NT2/D1 (cell line): Measurements from ENCODE around the gene KCNA2.

ENCODE experiments used
- DNase-seq: peaks from one replicate; pipeline ENCODE4 v3.0.0-alpha.2; 2011; ENCODE audit warnings: low read depth, low spot score
- H3K27me3 ChIP-seq: 2 replicates; pipeline ENCODE4 v1.6.0; 2011; ENCODE audit warnings: mild to moderate bottlenecking; ENCODE audit not compliant: insufficient read length, insufficient read depth
- H3K36me3 ChIP-seq: 2 replicates; pipeline ENCODE4 v1.6.1; 2011; ENCODE audit warnings: mild to moderate bottlenecking, low read length, mixed read lengths; ENCODE audit not compliant: insufficient read depth, insufficient read length
- H3K4me1 ChIP-seq: 2 replicates; pipeline ENCODE4 v1.5.1; 2011; ENCODE audit not compliant: insufficient read depth, insufficient read length
- H3K4me3 ChIP-seq: 2 replicates; pipeline ENCODE4 v1.5.1; 2011; ENCODE audit warnings: low read depth; ENCODE audit not compliant: insufficient read length
- H3K9ac ChIP-seq: 2 replicates; pipeline ENCODE4 v1.6.0; 2011; ENCODE audit warnings: low read depth; ENCODE audit not compliant: insufficient read length
- H3K9me3 ChIP-seq: 2 replicates; pipeline ENCODE4 v1.5.1; 2011; ENCODE audit warnings: mild to moderate bottlenecking, low read length; ENCODE audit not compliant: insufficient read depth
- SUZ12 ChIP-seq: IDR thresholded peaks from 2 replicates; pipeline ENCODE4 v1.6.1; 2011; ENCODE audit not compliant: insufficient read length, insufficient read depth; ENCODE audit errors: extremely low read depth
- YY1 ChIP-seq: IDR thresholded peaks from 2 replicates; pipeline ENCODE4 v1.6.1; 2011; ENCODE audit not compliant: insufficient read length, insufficient read depth
- ZNF274 ChIP-seq: IDR thresholded peaks from 2 replicates; pipeline ENCODE4 v1.6.1; 2011; ENCODE audit warnings: mild to moderate bottlenecking, low read depth, low read length

KCNA2 gene

DNA sequence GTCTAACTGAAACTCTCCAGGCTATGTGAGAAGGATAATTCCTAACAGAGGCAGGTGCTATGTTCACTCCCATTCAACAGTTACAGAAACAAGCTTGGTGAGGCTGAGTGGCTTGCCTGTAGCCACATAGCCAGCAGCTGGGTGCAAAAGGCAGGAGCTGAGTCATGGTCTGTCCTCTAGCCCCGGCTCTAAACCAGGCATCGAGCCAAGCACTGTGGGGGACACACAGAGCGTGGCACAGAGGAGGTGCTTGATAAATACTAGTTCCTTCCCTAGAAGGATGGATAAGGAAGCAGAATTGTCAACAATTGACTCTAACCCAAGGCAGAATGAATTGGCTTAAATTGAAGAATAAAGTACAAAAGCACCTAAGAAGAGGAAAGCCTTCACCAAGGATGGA is 10.4 kb upstream of the KCNA2 start:
- Histone ChIP-seq H3K36me3 (no peaks in the 10 kb centered on the region), H3K27me3 (peaks cover 43% of the 10 kb centered on the region), H3K4me3 (no peak overlapping the region), H3K4me1 (no peaks in the 10 kb centered on the region), H3K9ac (no peak overlapping the region), H3K9me3 (no peaks in the 10 kb centered on the region)
- TF ChIP-seq SUZ12 (no peak), YY1 (no peak), ZNF274 (no peak)
- no peak for DNase-seq

DNA sequence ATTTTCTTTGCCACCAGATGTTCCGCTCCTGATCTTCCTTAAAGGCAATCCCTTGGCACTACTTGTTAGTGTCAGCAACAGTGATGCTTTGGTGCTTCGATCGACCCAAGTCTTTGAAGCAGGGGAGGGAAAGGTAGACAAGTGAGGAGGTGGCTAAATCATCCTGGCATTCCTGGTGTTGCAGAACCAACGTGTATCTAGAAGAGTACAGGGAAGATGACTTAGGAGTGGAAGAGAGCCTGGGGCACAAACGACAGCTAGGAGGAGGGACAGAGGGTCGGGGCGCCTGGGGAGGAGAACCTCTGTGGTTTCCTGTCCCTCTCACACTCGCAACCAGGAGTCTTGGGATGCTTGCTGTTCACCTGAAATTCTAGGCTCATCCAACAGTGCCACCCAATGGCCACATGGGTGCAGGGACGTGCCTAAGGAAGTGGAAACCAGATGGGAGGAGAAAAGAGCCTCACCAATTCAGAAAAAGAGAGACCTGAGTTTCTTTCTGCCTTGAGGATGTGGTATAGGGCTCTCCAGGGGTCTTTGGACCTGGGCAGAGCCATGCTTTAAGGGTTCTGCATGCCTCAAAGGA is 9.5 kb upstream of the KCNA2 start:
- Histone ChIP-seq H3K27me3 (peaks cover 45% of the 10 kb centered on the region), H3K4me1 (no peaks in the 10 kb centered on the region), H3K36me3 (no peaks in the 10 kb centered on the region)

DNA sequence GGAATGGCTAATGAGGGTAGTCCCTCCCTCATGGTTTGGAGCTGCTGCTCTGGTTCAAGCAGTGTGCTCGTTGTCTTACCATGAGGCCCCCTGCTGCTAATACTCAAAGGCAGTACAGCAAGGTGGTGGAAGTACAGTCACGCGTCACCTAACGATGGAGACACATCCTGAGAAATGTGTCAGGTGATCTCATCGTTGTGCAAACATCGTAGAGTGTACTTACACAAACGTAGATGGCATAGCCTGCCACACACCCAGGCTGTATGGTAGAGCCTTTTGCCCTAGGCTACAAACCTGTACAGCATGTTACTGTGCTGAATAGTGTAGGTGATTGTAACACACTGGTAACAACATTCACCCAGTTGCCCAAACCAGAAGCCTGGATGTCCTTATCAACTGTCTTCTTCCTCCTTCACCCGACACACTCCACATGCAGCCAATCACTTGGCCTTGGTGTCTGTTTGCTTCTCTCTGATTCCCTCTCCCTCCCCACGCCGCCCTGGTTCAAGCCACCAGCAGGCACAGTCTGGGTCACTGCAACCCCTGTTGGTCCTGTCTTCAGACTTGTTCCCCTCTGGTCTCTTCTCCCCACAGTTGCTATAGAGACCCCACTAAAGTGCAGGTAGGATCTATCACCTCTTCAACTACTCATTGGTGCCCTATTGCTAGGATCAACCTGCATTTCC is 6.0 kb upstream of the KCNA2 start:
- H3K36me3 ChIP-seq, result no peaks in the 10 kb centered on the region
- H3K4me3 ChIP-seq, result no peak overlapping the region
- H3K4me1 ChIP-seq, result peaks cover 5% of the 10 kb centered on the region
- peaks cover 62% of the 10 kb centered on the region for H3K27me3 ChIP-seq
- no peak overlapping the region for H3K9ac ChIP-seq
- no peaks in the 10 kb centered on the region for H3K9me3 ChIP-seq
- no peak for DNase-seq
- TF ChIP-seq ZNF274 (no peak), YY1 (no peak), SUZ12 (no peak)

More for the DNA sequence above, 9.5 kb upstream of the KCNA2 start:
- H3K4me3 ChIP-seq, result no peak overlapping the region
- no peak for TF ChIP-seq ZNF274
- no peak for TF ChIP-seq SUZ12
- TF ChIP-seq YY1, result no peak
- H3K9me3 ChIP-seq, result no peaks in the 10 kb centered on the region
- peak overlapping the region; percentile 42 for H3K9ac ChIP-seq
- DNase-seq, result peak; percentile 73

DNA sequence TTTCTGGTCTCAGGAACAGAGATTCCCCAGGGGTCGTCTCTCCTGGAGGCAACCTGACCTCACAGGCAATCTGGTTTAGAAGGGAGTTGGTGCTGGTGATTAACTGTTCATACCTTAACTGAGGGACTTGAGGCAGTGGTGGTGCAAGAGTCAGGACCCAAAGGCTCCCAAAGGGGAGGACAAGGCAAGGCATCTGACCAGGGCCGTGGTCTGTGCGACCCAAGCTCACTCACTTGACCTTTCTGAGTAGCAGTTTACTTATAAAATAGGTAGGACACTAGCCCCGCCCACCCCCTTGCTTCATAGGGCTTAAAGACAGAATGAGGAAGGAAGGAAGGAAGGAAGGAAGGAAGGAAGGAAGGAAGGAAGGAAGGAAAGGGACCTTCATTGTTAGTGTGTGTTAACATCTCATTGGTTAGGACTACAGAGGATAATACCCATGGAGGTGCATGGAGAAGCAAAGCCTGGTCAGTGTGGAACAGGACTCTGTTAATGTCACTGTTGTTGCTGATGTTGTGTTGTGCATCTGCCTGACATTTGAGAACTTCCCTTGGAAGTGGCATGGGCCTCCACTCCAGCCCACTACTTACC is 4.6 kb upstream of the KCNA2 start:
- peaks cover 74% of the 10 kb centered on the region for H3K27me3 ChIP-seq

DNA sequence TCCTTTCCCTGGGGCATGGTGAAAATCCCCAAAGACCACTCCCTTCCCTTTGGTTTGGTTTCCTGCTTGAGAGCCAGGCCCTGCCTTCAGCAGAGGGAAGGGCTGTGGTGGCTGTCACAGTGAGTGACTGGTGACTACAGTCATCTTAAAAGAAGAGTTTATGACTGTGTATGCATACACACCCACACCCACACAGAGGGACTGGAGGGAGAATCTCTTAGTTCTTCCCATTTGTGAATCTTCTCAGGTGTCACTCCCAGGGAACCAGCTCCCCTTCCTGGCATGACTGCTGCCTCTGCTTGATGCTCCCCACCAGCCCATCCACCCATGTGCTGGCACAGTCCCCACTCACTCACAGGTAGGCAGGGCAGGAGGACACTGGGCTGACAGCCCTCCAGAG is 3.9 kb upstream of the KCNA2 start:
- Histone ChIP-seq H3K4me1 (peaks cover 12% of the 10 kb centered on the region), H3K9me3 (no peaks in the 10 kb centered on the region), H3K36me3 (no peaks in the 10 kb centered on the region), H3K4me3 (no peak overlapping the region), H3K9ac (no peak overlapping the region), H3K27me3 (peaks cover 70% of the 10 kb centered on the region)
- no peak for DNase-seq
- no peak for TF ChIP-seq YY1
- TF ChIP-seq ZNF274, result no peak
- TF ChIP-seq SUZ12, result no peak

More for the DNA sequence above, 4.6 kb upstream of the KCNA2 start:
- peaks cover 5% of the 10 kb centered on the region for H3K4me1 ChIP-seq
- no peak for DNase-seq
- H3K9me3 ChIP-seq, result no peaks in the 10 kb centered on the region
- no peaks in the 10 kb centered on the region for H3K36me3 ChIP-seq
- H3K9ac ChIP-seq, result no peak overlapping the region
- no peak for TF ChIP-seq YY1
- TF ChIP-seq SUZ12, result no peak
- TF ChIP-seq ZNF274, result no peak
- no peak overlapping the region for H3K4me3 ChIP-seq

DNA sequence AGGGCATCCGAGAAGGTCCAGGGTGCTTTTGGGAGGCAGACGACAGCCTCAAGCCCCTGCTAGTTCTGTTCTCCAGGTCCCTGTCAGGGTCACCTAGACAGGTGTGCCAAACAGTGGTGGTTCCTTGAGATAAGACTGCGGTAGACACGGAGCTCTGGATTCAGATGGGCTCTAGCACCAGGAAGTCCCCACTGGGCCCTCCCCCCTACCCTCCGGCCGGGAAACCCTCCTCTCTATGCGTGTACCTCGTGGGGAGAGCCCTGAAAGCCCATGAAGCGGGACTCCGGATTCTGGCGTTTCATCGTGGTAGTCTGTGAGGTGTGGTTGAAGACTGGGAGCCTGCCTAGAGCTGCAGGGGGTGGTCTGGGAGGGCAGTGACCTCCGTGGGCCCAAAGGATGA is 2.1 kb upstream of the KCNA2 start:
- peaks cover 64% of the 10 kb centered on the region for H3K27me3 ChIP-seq

More for the DNA sequence above, 2.1 kb upstream of the KCNA2 start:
- TF ChIP-seq SUZ12 (no peak), YY1 (no peak), ZNF274 (no peak)
- Histone ChIP-seq H3K36me3 (no peaks in the 10 kb centered on the region), H3K9me3 (no peaks in the 10 kb centered on the region), H3K4me3 (no peak overlapping the region), H3K9ac (no peak overlapping the region), H3K4me1 (peaks cover 16% of the 10 kb centered on the region)
- no peak for DNase-seq
